ENCODE data around the gene PPEF1.

- TF ChIP-seq CTCF (IDR thresholded peaks at IDR 0.05; ENCODE audit: insufficient read depth, low read length, poor library complexity, severe bottlenecking) (no peak), EZH2phosphoT487 (conservative IDR thresholded peaks at IDR 0.05; ENCODE audit: low read length) (no peak)
These were observed 33.0 kb upstream of the PPEF1 start for GRCh38 chrX:18674417-18674787.

All from SU-DHL-6 (cell line).